GM12878 (cell line): Measurements from ENCODE around the gene SIRT7. TPM values are rescaled to one million over a fixed set of nuclear protein-coding genes. Genes with fewer than 3 reads are reported as not detected.

Experiments used
- BCLAF1 ChIP-seq: fragments of 450-650 bp; IDR thresholded peaks from 2 replicates; pipeline ENCODE4 v1.6.1; 2017; ENCODE audit warnings: antibody characterized with exemption, mild to moderate bottlenecking, moderate library complexity
- CHD2 ChIP-seq: IDR thresholded peaks from 2 replicates; pipeline ENCODE4 v1.6.1; 2011; ENCODE audit warnings: low read depth, low read length, improper control_type of control experiment, borderline replicate concordance
- E2F4 ChIP-seq: IDR thresholded peaks from 2 replicates; pipeline ENCODE4 v1.6.1; 2012; ENCODE audit warnings: low read depth, low read length, improper control_type of control experiment
- IRF3 ChIP-seq: fragments of 450-650 bp; IDR thresholded peaks from 2 replicates; pipeline ENCODE4 v1.6.1; 2014; ENCODE audit warnings: mild to moderate bottlenecking
- IRF4 ChIP-seq: IDR thresholded peaks from 2 replicates; pipeline ENCODE4 v1.6.1; 2011; ENCODE audit warnings: low read depth, low read length
- MYB ChIP-seq: fragments of 150-350 bp; IDR thresholded peaks from 2 replicates; pipeline ENCODE4 v1.6.1; 2014; ENCODE audit warnings: mild to moderate bottlenecking, low read depth, low read length, borderline replicate concordance
- PML ChIP-seq: IDR thresholded peaks from 2 replicates; pipeline ENCODE4 v1.6.1; 2012; ENCODE audit warnings: low read length, inconsistent platforms
- RELA ChIP-seq: fragments of 450-650 bp; IDR thresholded peaks from 2 replicates; pipeline ENCODE4 v1.8.0; 2014; ENCODE audit warnings: borderline replicate concordance; ENCODE audit not compliant: partially characterized antibody
- SIN3A ChIP-seq: IDR thresholded peaks from 2 replicates; pipeline ENCODE4 v1.6.1; 2012; ENCODE audit warnings: low read depth, low read length, improper control_type of control experiment
- SMC3 ChIP-seq: IDR thresholded peaks from 2 replicates; pipeline ENCODE4 v1.6.1; 2011; ENCODE audit warnings: low read length, improper control_type of control experiment, borderline replicate concordance
- SREBF1 ChIP-seq: IDR thresholded peaks from 2 replicates; pipeline ENCODE4 v1.6.1; 2012; ENCODE audit warnings: mild to moderate bottlenecking, low read length
- YBX1 ChIP-seq: fragments of 450-650 bp; IDR thresholded peaks from 2 replicates; pipeline ENCODE4 v1.6.1; 2016; ENCODE audit warnings: antibody characterized with exemption
- YY1 ChIP-seq: IDR thresholded peaks from 2 replicates; pipeline ENCODE4 v1.6.1; 2011; ENCODE audit warnings: low read depth, mild to moderate bottlenecking, low read length
- ZBTB40 ChIP-seq: fragments of 450-650 bp; IDR thresholded peaks from 2 replicates; pipeline ENCODE4 v1.6.1; 2016; ENCODE audit warnings: mild to moderate bottlenecking, moderate library complexity, borderline replicate concordance
- ZNF592 ChIP-seq: fragments of 450-650 bp; IDR thresholded peaks from 2 replicates; pipeline ENCODE4 v1.6.1; 2017; ENCODE audit warnings: mild to moderate bottlenecking, moderate library complexity
- polyA plus RNA-seq, 11 experiments: library from polyadenylated mRNA; depleted of rRNA in 4 of 11; unstranded in 6 of 11; stranded (reverse) in 5 of 11; fragments of >200 nt; fragmentation: Nextera tagmentation in 4 of 11; fragmentation: Illumina TruSeq in 1 of 11; extraction: Ambion mirVana in 4 of 11; extraction: Trizol in 1 of 11; gene quantifications; 1 replicate in 1 of 11; 2 replicates in 10 of 11; pipeline versions ENCODE4 v1.2.1 to v1.2.3, GENCODE V29; 2011 to 2016; ENCODE audit warnings: inconsistent platforms in 2 of 11, missing spikeins in 2 of 11, low read depth in 1 of 11
- total RNA-seq, 4 experiments: library from RNA; depleted of rRNA in 3 of 4; stranded (reverse); fragments of >200 nt in 3 of 4; fragmentation: Illumina TruSeq in 1 of 4; extraction: Trizol in 1 of 4; gene quantifications; 2 replicates each; pipeline versions ENCODE4 v1.2.1 to v1.2.3, GENCODE V29; 2013 to 2021

SIRT7 gene
- total and polyA plus RNA-seq, 10 of the 15 experiments (the other 5 are each of a cell fraction or from before 2014, with no cell fraction given): 1.2 to 56.2 (median 22.7) TPM

- TF ChIP-seq BCLAF1: no peak
- TF ChIP-seq PML: no peak
- TF ChIP-seq IRF3: no peak
- TF ChIP-seq IRF4: no peak
- TF ChIP-seq CHD2: 0 out of 2 replicates have a peak, but pooled peaks have one; percentile 21
- no peak for TF ChIP-seq SREBF1
- no peak for TF ChIP-seq ZNF592
- TF ChIP-seq RELA: no peak
- TF ChIP-seq ZBTB40: no peak
- TF ChIP-seq SMC3: peak; percentile 49
- TF ChIP-seq E2F4: no peak
- TF ChIP-seq YBX1: no peak
- 0 out of 2 replicates have a peak, but pooled peaks have one; percentile 45 for TF ChIP-seq YY1
- peak; percentile 32; the same call in 1 of the 2 replicates for TF ChIP-seq SIN3A
- TF ChIP-seq MYB: no peak
Measured at GRCh38 chr17:81869221-81870130, 48.5 kb downstream of the SIRT7 start (continued).
